OCI-LY3 (cell line): ENCODE data around the gene HCN2.

Experiments used
- CTCF ChIP-seq: fragments of 200-600, 300-600 bp; sonication (generic); IDR thresholded peaks from 2 replicates; pipeline ENCODE4 v1.5.1; 2014; ENCODE audit warnings: antibody characterized with exemption, low read length, low read depth
- EZH2phosphoT487 ChIP-seq: fragments of 200-600 bp; shearing (Covaris generic); IDR thresholded peaks from 2 replicates; pipeline ENCODE4 v1.6.1; 2018; ENCODE audit warnings: antibody characterized with exemption, mixed run types, low read depth

- no peak for TF ChIP-seq CTCF
- no peak for TF ChIP-seq EZH2phosphoT487
Measured at GRCh38 chr19:594265-594870, 4.7 kb downstream of the HCN2 start.
